ENCODE results near the gene PRM1. TPM values are rescaled to one million over a fixed set of nuclear protein-coding genes. Genes with fewer than 3 reads are reported as not detected.

The PRM1 gene
- total and polyA plus RNA-seq, 2 of the 13 experiments (the other 11 are each of a cell fraction or from before 2014, with no cell fraction given) = not detected

GRCh38 chr16:11312718-11313492 is 31.8 kb upstream of the PRM1 start (continued):
- TF ChIP-seq ZNF142 (CRISPR knock-in tag; IDR thresholded peaks at IDR 0.05) (no peak; the same call in 1 of the 2 replicates), THAP9 (CRISPR knock-in tag; IDR thresholded peaks at IDR 0.05; ENCODE audit: borderline replicate concordance) (0 out of 2 replicates have a peak, but pooled peaks have one; percentile 40), RERE (CRISPR knock-in tag; IDR thresholded peaks at IDR 0.05; ENCODE audit: low read depth) (no peak), GTF3A (CRISPR knock-in tag; conservative IDR thresholded peaks at IDR 0.05) (no peak), ZNF672 (CRISPR knock-in tag; IDR thresholded peaks at IDR 0.05) (no peak), ZNF432 (CRISPR knock-in tag; IDR thresholded peaks at IDR 0.05; ENCODE audit: borderline replicate concordance) (no peak), ZNF790 (CRISPR knock-in tag; IDR thresholded peaks at IDR 0.05; ENCODE audit: borderline replicate concordance) (0 out of 2 replicates have a peak, but pooled peaks have one; percentile 42), NFIB (CRISPR knock-in tag; IDR thresholded peaks at IDR 0.05; ENCODE audit: borderline replicate concordance) (no peak), BORCS8-MEF2B (CRISPR knock-in tag; IDR thresholded peaks at IDR 0.05) (0 out of 2 replicates have a peak, but pooled peaks have one; percentile 57), TERF1 (CRISPR knock-in tag; IDR thresholded peaks at IDR 0.05) (no peak)
